ENCODE results near the gene DSCAML1. TPM values are rescaled to one million over a fixed set of nuclear protein-coding genes. Genes with fewer than 3 reads are reported as not detected.

Gene DSCAML1
- total RNA-seq, 1 experiment from 2014 or later: 0.15 TPM

DNA sequence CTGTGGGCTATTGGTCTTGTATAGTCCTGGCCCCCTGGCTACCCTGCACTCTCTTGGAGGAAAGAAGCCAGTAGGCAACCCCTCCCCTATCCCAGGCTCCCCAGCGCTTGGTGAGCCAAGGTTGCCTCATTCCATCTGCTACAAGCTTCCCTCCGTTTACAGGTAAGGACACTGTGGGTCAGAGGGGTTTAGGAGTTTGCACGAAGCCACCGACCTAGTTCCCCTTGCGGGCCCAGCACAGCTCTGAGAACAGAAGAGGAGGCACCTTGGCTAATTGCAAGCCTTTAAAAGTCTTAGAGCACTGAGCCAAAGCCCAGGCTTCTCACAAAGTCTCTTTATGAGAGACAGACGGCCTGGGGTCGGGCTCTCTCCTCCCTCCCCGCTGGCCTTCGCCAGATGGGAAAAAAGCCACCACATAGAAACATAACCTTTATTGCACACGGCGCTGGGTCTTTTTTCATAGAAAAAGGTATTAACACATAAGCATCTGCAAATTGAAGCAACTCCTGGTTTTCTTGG is 369.6 kb downstream of the DSCAML1 start:
- Histone ChIP-seq H2BK5ac (ENCODE audit: insufficient read length, low read length) (no peak overlapping the region), H3K4me1 (ENCODE audit: insufficient read depth, low read length) (no peaks in the 10 kb centered on the region), H2AFZ (ENCODE audit: low read length) (no peak overlapping the region), H3K9me3 (ENCODE audit: control insufficient read depth, low read depth, low read length) (no peaks in the 10 kb centered on the region), H2BK20ac (ENCODE audit: low read depth, low read length, poor library complexity, severe bottlenecking) (no peak overlapping the region), H2AK5ac (ENCODE audit: insufficient read length, low read length) (no peak overlapping the region), H3K27ac (ENCODE audit: insufficient read length, low read depth, low read length) (no peak overlapping the region), H4K91ac (ENCODE audit: insufficient read length, low read depth, low read length) (no peak overlapping the region), H3K14ac (ENCODE audit: insufficient read depth, low read length) (no peak overlapping the region), H3T11ph (ENCODE audit: low read length) (no peak overlapping the region), H2BK12ac (ENCODE audit: insufficient read length, low read depth, low read length) (no peak overlapping the region), H2BK120ac (ENCODE audit: low read depth, low read length, poor library complexity, severe bottlenecking) (no peak overlapping the region), H3K79me2 (ENCODE audit: insufficient read depth, low read length) (no peaks in the 10 kb centered on the region), H3K56ac (ENCODE audit: insufficient read length, low read depth, low read length) (no peak overlapping the region), H3K18ac (ENCODE audit: insufficient read length, low read depth, low read length) (no peak overlapping the region), H4K8ac (replicated peaks; ENCODE audit: insufficient read length, low read depth, low read length) (no peak overlapping the region), H3K79me1 (ENCODE audit: insufficient read depth, low read depth, low read length, poor library complexity, severe bottlenecking) (no peaks in the 10 kb centered on the region), H3K9ac (ENCODE audit: extremely low read depth, insufficient read length, low read length) (no peak overlapping the region), H3K23ac (ENCODE audit: insufficient read length, low read depth, low read length) (no peak overlapping the region), H4K20me1 (ENCODE audit: control insufficient read depth, insufficient read depth, insufficient read length) (no peaks in the 10 kb centered on the region), H3K23me2 (ENCODE audit: insufficient read length, low read depth, low read length, poor library complexity, severe bottlenecking) (no peaks in the 10 kb centered on the region), H3K4ac (ENCODE audit: low read depth, low read length) (no peak overlapping the region), H3K27me3 (ENCODE audit: insufficient read depth, low read length) (no peaks in the 10 kb centered on the region), H4K5ac (ENCODE audit: insufficient read length, low read depth, low read length) (no peak overlapping the region), H2BK15ac (ENCODE audit: low read depth, low read length) (no peak overlapping the region), H3K4me2 (ENCODE audit: insufficient read depth, insufficient read length, low read length) (no peak overlapping the region)
- peaks cover 27 to 48% of the 10 kb centered on the region in 2 experiments for H3K4me1 Mint-ChIP-seq
- no CpG with 5 or more reads among the region's 11 CpGs for WGBS (ENCODE audit: extremely low coverage, insufficient read length, low lambda C conversion rate)
- no peaks in the 10 kb centered on the region for H3K9me3 Mint-ChIP-seq
- peaks cover 30% of the 10 kb centered on the region for H3K27me3 Mint-ChIP-seq (ENCODE audit: low read depth)
- H3K4me3 Mint-ChIP-seq: no peak overlapping the region
- TF ChIP-seq CTCF (conservative IDR thresholded peaks at IDR 0.05): no peak
- no peak for DNase-seq
- H3K27ac Mint-ChIP-seq: no peak overlapping the region; a peak in 1 of 7 replicates
- H3K36me3 Mint-ChIP-seq (ENCODE audit: insufficient read depth in 1 of 3, low read depth in 3 of 3): no peaks in the 10 kb centered on the region

Measured in H9 (cell line).